GM12801 (cell line): ENCODE data around the gene CD8A.

Source experiments
- TF ChIP-seq, protein P1 (sequence below): IDR thresholded peaks from one replicate; pipeline ENCODE4 v1.5.1; 2011; ENCODE audit warnings: control low read depth; ENCODE audit not compliant: insufficient read length; ENCODE audit errors: extremely low read depth

Gene CD8A

DNA sequence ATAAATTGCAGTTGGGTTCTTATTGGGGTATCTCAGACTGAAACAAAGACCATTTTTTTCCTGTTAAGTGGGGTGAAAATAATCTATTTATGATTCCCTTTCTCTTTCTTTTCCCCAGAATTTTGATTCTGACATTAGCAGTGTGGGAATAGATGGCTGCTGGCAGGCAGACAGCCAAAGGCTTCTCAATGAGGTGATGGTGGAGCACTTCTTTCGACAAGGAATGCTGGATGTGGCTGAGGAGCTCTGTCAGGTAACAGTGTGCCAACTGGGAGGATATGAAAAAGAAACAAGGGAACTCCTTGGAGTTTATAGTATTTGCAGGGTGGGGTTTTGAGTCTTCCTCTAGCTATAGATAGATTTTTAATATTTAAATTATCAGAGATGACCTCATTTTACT, 38.9 kb downstream of the CD8A start:
- TF ChIP-seq, protein P1, sequence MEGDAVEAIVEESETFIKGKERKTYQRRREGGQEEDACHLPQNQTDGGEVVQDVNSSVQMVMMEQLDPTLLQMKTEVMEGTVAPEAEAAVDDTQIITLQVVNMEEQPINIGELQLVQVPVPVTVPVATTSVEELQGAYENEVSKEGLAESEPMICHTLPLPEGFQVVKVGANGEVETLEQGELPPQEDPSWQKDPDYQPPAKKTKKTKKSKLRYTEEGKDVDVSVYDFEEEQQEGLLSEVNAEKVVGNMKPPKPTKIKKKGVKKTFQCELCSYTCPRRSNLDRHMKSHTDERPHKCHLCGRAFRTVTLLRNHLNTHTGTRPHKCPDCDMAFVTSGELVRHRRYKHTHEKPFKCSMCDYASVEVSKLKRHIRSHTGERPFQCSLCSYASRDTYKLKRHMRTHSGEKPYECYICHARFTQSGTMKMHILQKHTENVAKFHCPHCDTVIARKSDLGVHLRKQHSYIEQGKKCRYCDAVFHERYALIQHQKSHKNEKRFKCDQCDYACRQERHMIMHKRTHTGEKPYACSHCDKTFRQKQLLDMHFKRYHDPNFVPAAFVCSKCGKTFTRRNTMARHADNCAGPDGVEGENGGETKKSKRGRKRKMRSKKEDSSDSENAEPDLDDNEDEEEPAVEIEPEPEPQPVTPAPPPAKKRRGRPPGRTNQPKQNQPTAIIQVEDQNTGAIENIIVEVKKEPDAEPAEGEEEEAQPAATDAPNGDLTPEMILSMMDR, result no peak

DNA sequence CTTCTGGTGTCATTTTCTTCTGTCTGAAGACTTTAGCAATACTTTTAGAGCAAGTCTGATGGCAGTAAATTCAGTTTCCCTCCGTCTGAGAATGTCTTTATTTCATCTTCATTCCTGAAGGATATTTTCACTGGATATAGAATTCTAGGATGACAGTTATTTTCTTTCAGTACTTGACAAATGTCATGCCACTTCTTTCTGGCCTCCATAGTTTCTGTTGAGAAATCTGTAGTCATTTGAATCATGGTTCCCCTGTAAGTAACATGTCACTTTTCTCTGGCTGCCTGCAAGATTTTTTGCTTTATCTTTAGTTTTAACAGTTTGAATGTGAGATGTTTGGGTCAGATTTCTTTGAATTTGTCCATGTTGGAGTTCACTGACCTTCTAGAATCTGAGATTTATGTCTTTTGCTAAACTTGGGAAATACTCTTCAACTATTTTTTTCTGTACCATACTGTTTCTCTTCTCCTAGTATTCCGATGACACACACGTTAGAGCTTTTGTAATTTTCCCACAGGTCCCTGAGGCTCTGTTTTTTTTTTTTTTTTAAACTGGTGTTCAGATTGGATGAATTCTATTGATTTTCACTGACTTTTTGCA, 40.4 kb downstream of the CD8A start:
- TF ChIP-seq, protein P1, result no peak

DNA sequence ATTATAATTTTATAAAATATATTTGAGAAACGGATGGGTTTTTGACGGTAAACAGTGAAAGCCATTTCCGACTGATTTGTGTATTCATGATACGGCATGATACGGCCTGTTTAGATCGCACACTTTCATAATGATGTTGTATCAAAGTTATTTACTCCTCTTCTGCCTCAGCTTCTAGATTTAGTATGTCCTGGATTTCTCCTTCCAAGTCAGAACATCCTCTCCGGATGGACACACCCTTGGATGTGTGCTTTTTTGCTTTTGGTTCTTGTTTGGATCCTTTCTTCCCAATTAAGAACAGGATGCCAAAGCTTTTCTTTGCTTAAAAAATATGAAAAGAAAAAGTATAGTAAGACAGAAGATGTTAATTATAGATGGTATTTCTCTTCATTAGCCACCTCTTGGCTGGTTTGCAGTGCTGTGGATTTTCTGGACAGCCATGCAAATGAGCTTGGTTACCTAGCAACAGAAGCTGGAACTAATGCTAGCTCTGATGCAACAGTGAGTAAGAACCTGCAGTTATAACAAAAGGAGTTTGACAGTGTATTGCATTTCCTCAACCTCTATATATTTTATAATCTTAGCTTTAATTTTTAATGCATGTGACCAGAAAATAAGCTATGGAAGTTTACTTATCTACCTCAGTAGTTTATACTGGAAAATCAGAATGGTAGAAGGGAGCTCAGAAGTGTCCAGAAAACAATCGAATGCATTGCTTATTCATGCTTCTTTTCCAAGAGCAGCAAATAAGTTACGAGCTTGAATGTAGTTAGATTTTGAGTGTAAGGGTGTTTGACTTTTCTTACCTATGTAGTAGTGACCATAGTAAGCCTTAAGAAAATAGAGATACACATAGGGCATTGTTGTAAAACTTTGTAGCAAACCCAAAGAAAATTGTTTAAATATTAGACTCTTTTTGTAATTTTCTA, 42.7 kb downstream of the CD8A start:
- TF ChIP-seq, protein P1, result no peak

GRCh38 chr2:86746939-86747338, 43.8 kb downstream of the CD8A start:
- TF ChIP-seq, protein P1, result no peak

DNA sequence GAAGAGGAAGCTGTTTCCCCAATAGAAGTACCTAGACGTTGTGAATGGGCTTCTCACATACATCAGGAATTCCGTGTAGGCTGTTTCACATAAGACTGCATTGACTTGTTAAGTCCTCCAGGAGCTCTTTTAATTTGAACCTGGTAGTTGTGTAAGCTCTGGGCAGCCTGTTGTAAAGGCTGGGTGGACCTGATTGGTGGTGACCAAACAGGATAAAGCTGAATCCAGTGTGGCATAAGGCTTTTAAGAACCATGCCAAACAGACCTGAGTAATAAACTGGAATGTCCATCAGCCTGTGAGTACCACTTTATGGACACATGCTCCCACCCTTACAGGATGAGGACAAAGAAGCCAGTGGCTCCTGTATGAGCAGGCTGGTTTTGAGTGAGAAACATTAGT, 46.6 kb downstream of the CD8A start:
- TF ChIP-seq, protein P1, result no peak
